Ovary (tissue), 10 donors: ENCODE results near the gene STYX. TPM values are rescaled to one million over a fixed set of nuclear protein-coding genes. Genes with fewer than 3 reads are reported as not detected.

Experiments
- DNase-seq, 5 donors: peaks; one replicate each; pipeline ENCODE4 v3.0.0-alpha.2; 2019 to 2020
- H3K27ac ChIP-seq, 2 donors: fragments of 200-600 bp; one replicate each; pipeline versions ENCODE4 v1.5.1 to v1.8.0; 2019 to 2022
- H3K27me3 ChIP-seq: fragments of 200-600 bp; one replicate; pipeline ENCODE4 v1.8.0; 2022
- H3K36me3 ChIP-seq: fragments of 200-600 bp; sonication (generic); one replicate; pipeline ENCODE4 v1.5.1; 2019
- H3K4me1 ChIP-seq: one replicate; pipeline ENCODE4 v1.8.1; 2013; ENCODE audit warnings: mild to moderate bottlenecking, moderate library complexity; ENCODE audit not compliant: insufficient read depth
- H3K4me3 ChIP-seq: fragments of 200-600 bp; sonication (generic); one replicate; pipeline ENCODE4 v1.5.1; 2017
- H3K9me3 ChIP-seq, 2 donors: fragments of 200-600 bp in 1 of 2; sonication (generic) in 1 of 2; one replicate each; pipeline versions ENCODE4 v1.5.1 to v1.8.1; 2013 to 2019; ENCODE audit warnings: mild to moderate bottlenecking in 1 of 2, moderate library complexity in 1 of 2
- EP300 ChIP-seq: sonication (generic); formaldehyde crosslinking; IDR thresholded peaks from one replicate; pipeline ENCODE4 v1.6.1; 2017; ENCODE audit warnings: antibody characterized with exemption
- POLR2A ChIP-seq: fragments of 450-650 bp; IDR thresholded peaks from one replicate; pipeline ENCODE4 v1.6.1; 2017; ENCODE audit warnings: antibody characterized with exemption, mild to moderate bottlenecking, moderate library complexity
- WGBS, 3 donors: extraction: QIAGEN DNeasy Blood & Tissue Kit in 1 of 3; methylation state at CpG; one replicate each; pipeline versions ENCODE4 v1.1.5 to v1.1.7; 2013 to 2017; 5-methylcytosine and 5-hydroxymethylcytosine counted together
- intact Hi-C, 4 donors: fragments of 100-400 bp; cut with DNase I; formaldehyde crosslinking; loops; one replicate each; pipeline versions ENCODE4 v1.11.0 to v1.15.1; 2022 to 2023
- long read RNA-seq, 3 donors: library from polyadenylated mRNA in 2 of 3; unstranded in 2 of 3; transcript quantifications; one replicate each; pipeline ENCODE4 v2.0.0 and lab custom pipeline, GENCODE V29; 2021 to 2026
- polyA plus RNA-seq, 2 donors: library from polyadenylated mRNA; stranded (reverse); fragments of 200-250 nt in 1 of 2; fragments of 350-450 nt in 1 of 2; fragmentation: Illumina TruSeq in 1 of 2; extraction: RNeasy Lipid Tissue Mini Kit (QIAGEN cat#74804) in 1 of 2; gene quantifications; one replicate each; pipeline ENCODE4 v1.2.3, GENCODE V29; 2013 to 2014
- total RNA-seq, 7 donors: library from RNA; depleted of rRNA in 2 of 7; stranded (reverse); fragments of >200 nt in 2 of 7; fragmentation: NEBNext Ultra II Directional in 3 of 7; extraction: Animal tissue kit (Norgen Biotek cat#: 25700) in 3 of 7; gene quantifications; one replicate each; pipeline versions ENCODE4 v1.1.0 to v1.2.4, GENCODE V29; 2016 to 2023
- TF ChIP-seq, protein P1 (sequence below), 3 donors: fragments of 450-650 bp in 2 of 3; fragments of 200-600 bp in 1 of 3; IDR thresholded peaks; one replicate each; pipeline versions ENCODE4 v1.5.1 to v1.8.0; 2016 to 2022; ENCODE audit warnings: antibody characterized with exemption in 3 of 3, mild to moderate bottlenecking in 1 of 3
- donor health status: DM: no; HTN: no; CAD: no; lungs with moderate emphysema.
- donor health status: DM: no; HTN: no; CAD: no.
- donor health status: Bipolar disorder and iron deficiency.
- donor health status: DM: yes; HTN: yes; CAD: no.
- donor health status: DM: no; HTN: no; CAD: no.
- donor health status: DM: yes; HTN: yes; CAD: no.

STYX gene, protein sequence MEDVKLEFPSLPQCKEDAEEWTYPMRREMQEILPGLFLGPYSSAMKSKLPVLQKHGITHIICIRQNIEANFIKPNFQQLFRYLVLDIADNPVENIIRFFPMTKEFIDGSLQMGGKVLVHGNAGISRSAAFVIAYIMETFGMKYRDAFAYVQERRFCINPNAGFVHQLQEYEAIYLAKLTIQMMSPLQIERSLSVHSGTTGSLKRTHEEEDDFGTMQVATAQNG
- total RNA-seq = 10 to 100 TPM; 10.7 to 16.4 (median 11.5) TPM
- 1 to 10 TPM; 8.1 to 9.9 TPM for polyA plus RNA-seq
- long read RNA-seq, donor 1, full-length matches to known transcripts = 3 of 9 reads
- long read RNA-seq, donor 1, partial matches to known transcripts = 0 of 9 reads
- long read RNA-seq, donor 1, other reads (novel, unspliced or antisense) = 6 of 9 reads
- long read RNA-seq, donor 2, full-length matches to known transcripts = 16 of 16 reads
- long read RNA-seq, donor 2, partial matches to known transcripts = 0 of 16 reads
- long read RNA-seq, donor 2, other reads (novel, unspliced or antisense) = 0 of 16 reads
- long read RNA-seq, donor 3, full-length matches to known transcripts = 29 of 35 reads
- long read RNA-seq, donor 3, partial matches to known transcripts = 1 of 35 reads
- long read RNA-seq, donor 3, other reads (novel, unspliced or antisense) = 5 of 35 reads

DNA sequence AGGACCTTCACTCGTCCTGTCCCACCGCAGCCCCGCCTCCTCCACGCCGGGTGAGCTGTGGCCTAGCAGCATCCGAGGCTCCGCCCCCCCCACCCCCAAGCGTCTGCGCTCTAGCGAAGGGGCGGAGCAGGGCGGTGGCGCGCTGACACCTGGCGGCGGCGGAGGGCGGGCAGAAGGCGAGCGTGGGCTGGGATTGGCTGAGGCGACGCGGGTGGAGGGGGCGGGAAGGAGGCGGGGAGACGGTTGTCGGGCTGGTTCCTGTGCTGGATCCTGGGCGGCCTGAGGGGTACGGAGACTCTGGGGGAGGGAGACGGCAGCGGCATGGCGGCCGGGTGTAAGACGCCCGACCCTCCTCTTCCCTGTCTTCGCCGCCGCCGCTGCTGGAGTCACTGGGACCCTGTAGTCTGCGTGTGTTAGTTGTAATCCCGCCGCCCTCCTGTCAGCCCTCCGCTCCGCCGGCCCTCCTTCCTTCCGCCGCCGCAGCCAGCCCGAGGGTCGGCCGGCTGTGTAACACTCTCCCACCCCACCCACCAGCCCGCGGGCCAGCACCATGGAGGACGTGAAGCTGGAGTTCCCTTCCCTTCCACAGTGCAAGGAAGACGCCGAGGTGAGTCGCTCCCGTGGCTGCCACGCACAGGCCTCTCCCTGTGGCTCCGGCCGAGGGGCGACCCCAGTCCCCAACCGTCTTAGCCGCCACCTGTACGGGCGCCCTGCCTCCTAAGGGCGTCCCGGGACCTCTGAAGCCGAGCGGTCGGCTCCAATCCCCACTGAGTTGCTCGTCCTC, at the start of gene STYX:
STYX (plus strand) TSS at position 242 of the 784 bp plus-strand sequence; CDS start at position 551, 309 bp downstream.
- Histone ChIP-seq H3K4me1 (peaks cover 5% of the 10 kb centered on the region), H3K27me3 (no peaks in the 10 kb centered on the region), H3K27ac (peak within 1 kb of the TSS in 1 of 2 donors; percentile 73), H3K9me3 (no peaks in the 10 kb centered on the region), H3K36me3 (no peaks in the 10 kb centered on the region), H3K4me3 (peak within 1 kb of the TSS; percentile 71)
- 0 to 1% (median 0%) methylated on average over 46 to 72 of the region's 72 CpGs for WGBS, 3 donors
- TF ChIP-seq POLR2A (peak; percentile 57), EP300 (no peak)
- TF ChIP-seq, protein P1, sequence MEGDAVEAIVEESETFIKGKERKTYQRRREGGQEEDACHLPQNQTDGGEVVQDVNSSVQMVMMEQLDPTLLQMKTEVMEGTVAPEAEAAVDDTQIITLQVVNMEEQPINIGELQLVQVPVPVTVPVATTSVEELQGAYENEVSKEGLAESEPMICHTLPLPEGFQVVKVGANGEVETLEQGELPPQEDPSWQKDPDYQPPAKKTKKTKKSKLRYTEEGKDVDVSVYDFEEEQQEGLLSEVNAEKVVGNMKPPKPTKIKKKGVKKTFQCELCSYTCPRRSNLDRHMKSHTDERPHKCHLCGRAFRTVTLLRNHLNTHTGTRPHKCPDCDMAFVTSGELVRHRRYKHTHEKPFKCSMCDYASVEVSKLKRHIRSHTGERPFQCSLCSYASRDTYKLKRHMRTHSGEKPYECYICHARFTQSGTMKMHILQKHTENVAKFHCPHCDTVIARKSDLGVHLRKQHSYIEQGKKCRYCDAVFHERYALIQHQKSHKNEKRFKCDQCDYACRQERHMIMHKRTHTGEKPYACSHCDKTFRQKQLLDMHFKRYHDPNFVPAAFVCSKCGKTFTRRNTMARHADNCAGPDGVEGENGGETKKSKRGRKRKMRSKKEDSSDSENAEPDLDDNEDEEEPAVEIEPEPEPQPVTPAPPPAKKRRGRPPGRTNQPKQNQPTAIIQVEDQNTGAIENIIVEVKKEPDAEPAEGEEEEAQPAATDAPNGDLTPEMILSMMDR (IDR thresholded peaks at IDR 0.05) = peak in 2 of 3 donors; percentile 18 to 52
- peak; percentile 97 to 99 (median 99) for DNase-seq
- intact Hi-C loops = no loop called here

DNA sequence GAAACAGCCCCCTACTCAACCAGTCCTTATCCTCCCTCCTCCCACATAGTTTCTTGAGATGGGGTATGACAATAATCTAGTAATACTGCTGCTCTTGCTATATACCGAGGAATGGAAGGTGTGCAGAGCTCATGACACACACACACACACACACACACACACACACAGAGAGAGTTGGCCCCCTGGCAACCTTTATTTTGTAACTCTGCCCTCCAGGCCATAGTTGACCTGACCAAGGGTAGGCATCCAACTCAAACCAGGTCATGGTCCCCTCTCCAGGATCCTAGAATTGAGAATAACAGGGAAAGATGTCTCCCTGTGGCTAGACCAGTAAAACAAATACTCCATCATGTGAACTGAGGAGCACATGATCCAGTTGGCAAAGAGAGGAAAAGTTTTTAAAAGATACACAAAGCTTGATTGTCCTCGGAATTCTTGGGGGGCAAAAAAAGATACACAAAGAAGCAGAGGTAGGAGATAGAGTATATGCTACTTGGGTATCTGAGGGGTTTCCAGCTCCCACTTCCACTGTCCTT, 45.9 kb upstream of the STYX start:
- no peaks in the 10 kb centered on the region for H3K27me3 ChIP-seq
- H3K4me1 ChIP-seq = no peaks in the 10 kb centered on the region
- TF ChIP-seq POLR2A (no peak), EP300 (no peak)
- TF ChIP-seq, protein P1 (IDR thresholded peaks at IDR 0.05) = no peak
- H3K4me3 ChIP-seq = no peak overlapping the region
- no peaks in the 10 kb centered on the region for H3K9me3 ChIP-seq
- no peaks in the 10 kb centered on the region for H3K36me3 ChIP-seq
- no peak overlapping the region for H3K27ac ChIP-seq
- intact Hi-C loops = no loop called here
- WGBS, 3 donors = 77 to 80% (median 78%) methylated on average over 2 of the region's 2 CpGs
- DNase-seq = no peak

DNA sequence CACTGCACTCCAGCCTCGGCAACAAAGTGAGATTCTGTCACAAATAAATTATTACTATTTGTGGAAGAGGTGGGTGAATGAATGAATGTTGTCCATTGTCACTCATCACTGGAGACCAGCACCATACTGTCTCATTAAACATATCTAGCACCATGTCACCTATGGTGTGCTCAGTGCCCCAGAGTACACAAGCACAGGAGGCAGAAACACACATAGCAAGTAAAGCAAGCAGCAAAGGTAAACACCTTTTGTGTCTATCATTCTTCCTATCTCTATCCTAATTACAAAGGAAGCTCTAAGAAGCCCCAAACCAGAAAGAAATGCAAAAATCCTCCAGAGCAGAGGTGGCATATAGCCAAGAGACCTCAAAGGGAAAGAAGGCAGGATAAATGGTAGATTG, 43.8 kb upstream of the STYX start:
- 83 to 98% (median 92%) methylated on average over 1 of the region's 1 CpG for WGBS, 3 donors
- DNase-seq = no peak
- no peaks in the 10 kb centered on the region for H3K27me3 ChIP-seq
- no peak overlapping the region for H3K27ac ChIP-seq
- H3K36me3 ChIP-seq = no peaks in the 10 kb centered on the region
- no peak for TF ChIP-seq POLR2A
- no peak for TF ChIP-seq EP300
- TF ChIP-seq, protein P1 (IDR thresholded peaks at IDR 0.05) = no peak
- H3K9me3 ChIP-seq = no peaks in the 10 kb centered on the region
- intact Hi-C loops = no loop called here
- H3K4me1 ChIP-seq = peaks cover under 1% of the 10 kb centered on the region
- no peak overlapping the region for H3K4me3 ChIP-seq
